Fibroblast of lung (primary cell): ENCODE measurements around the gene ARHGEF7. TPM values are rescaled to one million over a fixed set of nuclear protein-coding genes. Genes with fewer than 3 reads are reported as not detected.
A peak's percentile ranks its signal among the peaks of the same experiment; 100 is the strongest.

ENCODE experiments used
- DNase-seq, 2 donors: peaks; one replicate each; pipeline versions ENCODE4 v3.0.0 to v3.0.0-alpha.2; 2010; ENCODE audit warnings: low read depth in 2 of 2
- H2AFZ ChIP-seq: 2 replicates; pipeline ENCODE4 v1.5.1; 2012; ENCODE audit warnings: low read length, control low read depth, inconsistent platforms
- H3K27ac ChIP-seq: 2 replicates; pipeline ENCODE4 v1.5.1; 2011; ENCODE audit warnings: low read length, control low read depth; ENCODE audit not compliant: insufficient read depth
- H3K27me3 ChIP-seq: 2 replicates; pipeline ENCODE4 v1.5.1; 2011; ENCODE audit warnings: mild to moderate bottlenecking, low read length; ENCODE audit not compliant: control insufficient read depth, insufficient read depth
- H3K36me3 ChIP-seq: 2 replicates; pipeline ENCODE4 v1.5.1; 2011; ENCODE audit warnings: low read length; ENCODE audit not compliant: control insufficient read depth, insufficient read depth
- H3K4me1 ChIP-seq: 2 replicates; pipeline ENCODE4 v1.5.1; 2011; ENCODE audit warnings: low read length; ENCODE audit not compliant: control insufficient read depth, insufficient read depth; ENCODE audit errors: extremely low read depth
- H3K4me2 ChIP-seq: 2 replicates; pipeline ENCODE4 v1.5.1; 2011; ENCODE audit warnings: low read length, control low read depth; ENCODE audit not compliant: insufficient read depth; ENCODE audit errors: extremely low read depth
- H3K4me3 ChIP-seq, 4 experiments: fragments of 200-600 bp in 1 of 4; sonication (generic) in 1 of 4; replicated peaks in 1 of 4; 2 replicates each; pipeline ENCODE4 v1.5.1; 2011 to 2016; ENCODE audit warnings: low read length in 4 of 4, low read depth in 3 of 4, mild to moderate bottlenecking in 3 of 4, control low read depth in 2 of 4, inconsistent platforms in 1 of 4, mixed read lengths in 1 of 4; ENCODE audit not compliant: insufficient read depth in 1 of 4; ENCODE audit errors: control extremely low read depth in 1 of 4
- H3K79me2 ChIP-seq: 2 replicates; pipeline ENCODE4 v1.5.1; 2012; ENCODE audit warnings: mild to moderate bottlenecking, low read length, inconsistent platforms; ENCODE audit not compliant: control insufficient read depth, insufficient read depth
- H3K9ac ChIP-seq: 2 replicates; pipeline ENCODE4 v1.5.1; 2011; ENCODE audit warnings: mild to moderate bottlenecking, low read length, control low read depth; ENCODE audit not compliant: insufficient read depth
- H3K9me3 ChIP-seq: 2 replicates; pipeline ENCODE4 v1.5.1; 2012; ENCODE audit warnings: low read depth, low read length; ENCODE audit not compliant: control insufficient read depth, insufficient read depth
- H4K20me1 ChIP-seq: 2 replicates; pipeline ENCODE4 v1.5.1; 2011; ENCODE audit warnings: low read length; ENCODE audit not compliant: control insufficient read depth, insufficient read depth; ENCODE audit errors: extremely low read depth
- EZH2 ChIP-seq: IDR thresholded peaks from 2 replicates; pipeline ENCODE4 v1.5.1; 2012; ENCODE audit warnings: low read length, control low read depth, mild to moderate bottlenecking; ENCODE audit errors: missing control alignments
- polyA plus RNA-seq, 2 donors: library from polyadenylated mRNA; depleted of rRNA in 1 of 2; stranded (reverse) in 1 of 2; unstranded in 1 of 2; fragments of >200 nt; gene quantifications; 2 replicates each; pipeline ENCODE4 v1.2.1, GENCODE V29; 2011 to 2012; ENCODE audit warnings: missing spikeins in 1 of 2
- total RNA-seq: library from RNA; depleted of rRNA; stranded (reverse); fragments of >200 nt; gene quantifications from 2 replicates; pipeline ENCODE4 v1.2.1, GENCODE V29; 2014
- TF ChIP-seq, protein P1 (sequence below), 2 donors: IDR thresholded peaks in 1 of 2; conservative IDR thresholded peaks in 1 of 2; 1 replicate in 1 of 2; 2 replicates in 1 of 2; pipeline ENCODE4 v1.5.1; 2011 to 2012; ENCODE audit warnings: low read length in 2 of 2, control low read depth in 1 of 2, inconsistent platforms in 1 of 2, low read depth in 1 of 2, mild to moderate bottlenecking in 1 of 2

Gene ARHGEF7
- total and polyA plus RNA-seq, 2 donors (not counting 1 experiment from before 2014, with no cell fraction given), result 29.1 to 42.8 TPM

DNA sequence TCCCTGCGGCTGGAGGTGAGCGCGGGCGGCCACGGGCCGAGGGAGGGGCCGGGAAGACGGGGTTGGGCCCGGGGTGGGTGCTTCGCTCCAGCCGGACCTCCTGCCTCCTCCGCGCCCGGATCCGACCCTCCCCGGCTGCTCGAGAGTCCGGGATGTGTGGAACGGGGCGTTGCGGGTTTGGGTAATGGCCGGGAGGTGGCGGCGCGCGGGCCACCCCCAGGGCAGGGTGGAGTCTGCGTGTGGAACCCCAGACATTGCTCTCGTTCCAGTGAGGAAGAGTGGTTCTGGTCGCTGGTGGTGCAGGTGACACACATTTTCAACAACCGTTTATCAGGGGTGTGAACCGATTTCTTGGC is 38.8 kb downstream of the ARHGEF7 start:
- Histone ChIP-seq H3K27ac (peak overlapping the region; percentile 92), H3K9ac (peak overlapping the region; percentile 94), H4K20me1 (no peaks in the 10 kb centered on the region), H3K79me2 (peaks cover 42% of the 10 kb centered on the region), H3K4me1 (peaks cover 5% of the 10 kb centered on the region), H3K9me3 (no peaks in the 10 kb centered on the region), H3K4me3 (peak overlapping the region; percentile 57 to 91 (median 77)), H2AFZ (peak overlapping the region; percentile 11), H3K4me2 (peak overlapping the region; percentile 93), H3K27me3 (no peaks in the 10 kb centered on the region), H3K36me3 (no peaks in the 10 kb centered on the region)
- no peak for DNase-seq
- no peak for TF ChIP-seq EZH2
- TF ChIP-seq, protein P1, sequence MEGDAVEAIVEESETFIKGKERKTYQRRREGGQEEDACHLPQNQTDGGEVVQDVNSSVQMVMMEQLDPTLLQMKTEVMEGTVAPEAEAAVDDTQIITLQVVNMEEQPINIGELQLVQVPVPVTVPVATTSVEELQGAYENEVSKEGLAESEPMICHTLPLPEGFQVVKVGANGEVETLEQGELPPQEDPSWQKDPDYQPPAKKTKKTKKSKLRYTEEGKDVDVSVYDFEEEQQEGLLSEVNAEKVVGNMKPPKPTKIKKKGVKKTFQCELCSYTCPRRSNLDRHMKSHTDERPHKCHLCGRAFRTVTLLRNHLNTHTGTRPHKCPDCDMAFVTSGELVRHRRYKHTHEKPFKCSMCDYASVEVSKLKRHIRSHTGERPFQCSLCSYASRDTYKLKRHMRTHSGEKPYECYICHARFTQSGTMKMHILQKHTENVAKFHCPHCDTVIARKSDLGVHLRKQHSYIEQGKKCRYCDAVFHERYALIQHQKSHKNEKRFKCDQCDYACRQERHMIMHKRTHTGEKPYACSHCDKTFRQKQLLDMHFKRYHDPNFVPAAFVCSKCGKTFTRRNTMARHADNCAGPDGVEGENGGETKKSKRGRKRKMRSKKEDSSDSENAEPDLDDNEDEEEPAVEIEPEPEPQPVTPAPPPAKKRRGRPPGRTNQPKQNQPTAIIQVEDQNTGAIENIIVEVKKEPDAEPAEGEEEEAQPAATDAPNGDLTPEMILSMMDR (conservative IDR thresholded peaks at IDR 0.05 in 1 of 2, IDR thresholded peaks at IDR 0.05 in 1 of 2; ENCODE audit: low read depth in 1 of 2, low read length in 2 of 2), result peak in 1 of 2 donors; percentile 19

DNA sequence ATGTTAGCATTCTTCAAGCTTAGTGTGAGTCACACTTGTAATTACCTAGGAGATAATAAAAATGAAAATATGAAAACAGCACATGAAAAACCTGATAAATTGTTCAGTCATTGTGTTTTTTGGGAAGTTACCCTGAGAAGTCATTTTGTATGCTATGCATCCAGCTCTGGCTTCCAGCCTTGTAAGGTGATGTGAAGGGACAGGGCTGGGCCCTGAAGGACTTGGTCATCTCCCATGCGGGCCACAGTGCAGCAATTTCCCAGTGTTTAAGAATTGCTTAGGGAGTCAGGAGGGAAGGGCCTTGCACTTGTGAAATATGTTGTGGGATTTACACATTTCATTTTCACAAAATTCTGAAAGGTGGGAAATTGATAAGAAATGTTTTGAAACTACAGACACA is 41.3 kb downstream of the ARHGEF7 start:
- Histone ChIP-seq H3K9ac (no peak overlapping the region), H3K36me3 (peaks cover 5% of the 10 kb centered on the region), H3K4me3 (no peak overlapping the region), H3K4me1 (peaks cover 5% of the 10 kb centered on the region), H3K27me3 (no peaks in the 10 kb centered on the region), H4K20me1 (peaks cover 4% of the 10 kb centered on the region), H3K27ac (no peak overlapping the region), H2AFZ (no peak overlapping the region), H3K9me3 (no peaks in the 10 kb centered on the region), H3K79me2 (peaks cover 66% of the 10 kb centered on the region), H3K4me2 (no peak overlapping the region)
- TF ChIP-seq, protein P1 (conservative IDR thresholded peaks at IDR 0.05 in 1 of 2, IDR thresholded peaks at IDR 0.05 in 1 of 2; ENCODE audit: low read depth in 1 of 2, low read length in 2 of 2), result no peak
- TF ChIP-seq EZH2, result no peak
- peak in 1 of 2 donors; percentile 2 for DNase-seq

DNA sequence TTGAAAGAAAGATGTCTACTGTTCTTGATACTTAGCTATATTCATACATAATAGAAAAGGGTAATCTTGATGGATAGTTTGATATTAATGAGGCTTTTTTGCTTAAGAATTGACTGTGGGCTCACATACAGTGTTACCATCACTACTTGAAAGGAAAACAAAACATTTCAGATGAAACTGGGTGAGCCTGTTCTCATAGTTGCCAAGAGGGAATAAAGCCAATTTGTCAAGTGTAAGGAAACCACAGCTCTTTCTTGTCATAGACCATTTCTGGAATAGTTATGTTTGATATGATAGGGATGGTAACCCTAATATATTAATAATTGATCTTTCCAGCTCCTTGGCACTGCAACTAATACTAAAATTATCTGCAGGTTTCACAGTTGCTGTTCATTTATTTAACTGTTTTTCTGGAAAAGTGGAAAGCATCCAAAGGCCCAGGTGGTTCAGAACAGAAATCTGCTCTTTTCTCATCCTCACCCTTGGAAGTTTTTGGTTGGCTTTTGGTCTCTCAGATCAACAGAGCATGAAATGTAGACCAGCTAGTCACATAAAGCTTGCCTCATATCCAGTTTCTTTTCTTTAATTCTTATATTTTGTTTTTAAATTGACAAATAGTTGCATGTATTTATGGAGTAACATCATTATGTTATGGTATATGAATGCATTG is 43.2 kb downstream of the ARHGEF7 start:
- peaks cover 5% of the 10 kb centered on the region for H3K4me1 ChIP-seq
- no peaks in the 10 kb centered on the region for H3K27me3 ChIP-seq
- H3K79me2 ChIP-seq, result peaks cover 79% of the 10 kb centered on the region
- peaks cover 5% of the 10 kb centered on the region for H3K36me3 ChIP-seq
- H3K27ac ChIP-seq, result no peak overlapping the region
- no peak for TF ChIP-seq EZH2
- TF ChIP-seq, protein P1 (conservative IDR thresholded peaks at IDR 0.05 in 1 of 2, IDR thresholded peaks at IDR 0.05 in 1 of 2; ENCODE audit: low read depth in 1 of 2, low read length in 2 of 2), result no peak
- no peaks in the 10 kb centered on the region for H3K9me3 ChIP-seq
- peak; percentile 7 to 20 for DNase-seq
- H4K20me1 ChIP-seq, result peaks cover 4% of the 10 kb centered on the region
- H3K9ac ChIP-seq, result no peak overlapping the region
- H3K4me3 ChIP-seq, result no peak overlapping the region
- H2AFZ ChIP-seq, result no peak overlapping the region
- no peak overlapping the region for H3K4me2 ChIP-seq
